Stimulated activated naive CD4-positive, alpha-beta T cell (primary cell): ENCODE data around the gene DOCK9.
"Not testable (repeated sequence)": the region's sequence is repeated elsewhere in the genome, so short reads cannot be mapped to it uniquely, and the experiment has no call there.

Source experiments
- DNase-seq, 6 experiments: peaks; one replicate each; lab custom pipeline; 2025; lab: John Stamatoyannopoulos, UW

The DOCK9 gene

DNA sequence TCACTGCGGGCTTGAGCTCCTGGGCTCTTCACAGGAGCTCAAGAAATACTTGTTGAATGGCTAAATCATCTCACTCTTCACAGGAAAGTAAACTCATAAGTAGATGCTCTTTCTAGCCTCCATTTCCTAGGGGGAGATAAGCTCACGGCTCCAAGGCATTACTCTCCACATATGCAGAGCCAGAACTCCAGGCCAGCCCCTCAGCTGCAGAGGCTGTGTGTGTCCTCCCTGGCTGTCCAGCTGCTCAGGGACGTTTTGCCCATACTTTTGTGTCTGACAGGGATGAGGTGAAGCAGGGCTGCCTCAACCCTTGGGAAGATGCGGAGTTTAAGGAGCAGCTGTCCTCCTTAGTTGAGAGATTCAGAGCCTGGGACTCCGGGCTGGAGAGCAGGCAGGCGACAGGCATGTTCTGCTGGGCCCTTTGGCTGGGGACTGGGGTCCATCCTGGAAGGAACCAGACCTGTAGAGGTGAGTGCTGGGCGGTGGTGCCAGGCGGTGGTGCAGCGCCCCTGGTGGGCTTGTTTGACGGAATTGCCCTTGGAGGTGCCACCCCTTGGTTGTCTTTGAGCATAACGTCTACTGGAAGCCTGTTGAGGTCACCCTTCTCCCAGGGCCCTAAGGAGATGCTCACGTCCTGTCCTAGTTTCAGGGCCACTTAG, 204.9 kb downstream of the DOCK9 start:
- DNase-seq: no peak

DNA sequence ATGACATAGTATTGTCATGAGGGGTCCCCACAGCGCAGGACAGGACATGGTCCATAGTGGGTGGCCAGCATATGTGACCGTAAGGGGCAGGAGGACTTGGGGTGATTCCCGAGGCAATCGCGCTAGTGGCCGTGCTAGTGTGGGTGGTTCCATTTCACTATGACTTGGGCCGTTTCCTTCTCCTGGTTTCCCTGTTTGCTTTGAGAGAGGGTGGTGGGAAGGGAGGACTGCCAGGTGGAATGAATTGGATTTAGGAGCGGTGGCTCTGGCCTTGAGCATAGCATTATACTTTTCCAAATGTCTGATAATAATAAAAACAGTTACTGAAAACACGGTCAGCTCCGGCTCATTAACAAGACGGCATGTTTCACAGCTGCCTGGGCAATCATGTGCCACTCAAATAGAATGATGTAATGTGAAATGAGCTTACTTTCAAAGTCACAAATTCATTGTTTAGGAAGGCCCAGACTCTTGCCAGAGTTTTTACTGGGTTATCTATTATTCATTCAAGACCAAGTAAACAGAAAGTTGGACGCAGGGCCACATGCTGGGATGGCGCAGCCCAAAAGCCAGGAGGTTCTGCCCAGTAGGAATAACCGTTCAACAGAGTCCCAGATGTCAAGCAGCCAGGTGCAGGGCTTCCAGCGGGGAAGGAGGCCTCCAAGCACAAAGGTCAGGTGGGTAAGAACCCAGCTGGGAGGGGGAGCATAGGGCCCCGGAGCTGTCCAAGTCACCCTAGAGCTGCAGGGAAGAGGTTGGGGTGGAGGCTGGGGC, 205.8 kb downstream of the DOCK9 start:
- DNase-seq: no peak

DNA sequence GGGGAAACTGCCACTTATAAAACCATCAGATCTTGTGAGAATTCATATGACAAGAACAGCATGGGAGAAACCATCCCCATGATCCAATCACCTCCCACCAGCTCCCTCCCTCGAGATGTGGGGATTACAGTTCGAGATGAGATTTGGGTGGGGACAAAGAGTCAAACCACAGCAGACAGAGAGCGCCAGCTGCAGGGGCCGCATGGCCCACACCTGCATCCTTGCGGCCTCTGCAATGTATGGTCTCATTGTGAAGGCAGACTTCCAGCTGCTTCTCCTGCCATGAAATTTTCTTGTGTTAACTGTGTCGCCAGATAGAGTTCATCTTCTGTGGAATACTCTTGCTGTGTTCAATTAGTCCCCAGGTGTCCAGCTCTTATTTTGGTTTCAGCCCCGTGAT, 208.1 kb downstream of the DOCK9 start:
- DNase-seq: no peak

DNA sequence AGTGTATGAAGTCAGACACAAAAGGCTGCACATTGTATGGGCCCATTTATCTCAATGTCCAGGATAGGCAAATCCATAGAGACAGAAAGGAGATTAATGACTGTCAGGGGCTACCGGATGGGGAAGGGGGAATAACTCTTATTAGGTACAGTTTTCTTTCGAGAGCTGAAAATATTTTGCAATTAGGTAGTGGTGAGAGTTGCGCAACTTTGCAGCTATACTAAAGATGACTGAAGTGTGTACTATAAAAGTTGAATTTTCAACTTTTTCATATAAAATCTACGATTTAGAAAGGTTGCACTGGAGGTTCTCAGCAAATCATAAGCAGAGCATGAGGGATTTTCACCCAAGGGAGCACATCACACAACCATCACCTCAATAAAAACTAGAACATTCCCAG, 209.3 kb downstream of the DOCK9 start:
- no peak for DNase-seq

DNA sequence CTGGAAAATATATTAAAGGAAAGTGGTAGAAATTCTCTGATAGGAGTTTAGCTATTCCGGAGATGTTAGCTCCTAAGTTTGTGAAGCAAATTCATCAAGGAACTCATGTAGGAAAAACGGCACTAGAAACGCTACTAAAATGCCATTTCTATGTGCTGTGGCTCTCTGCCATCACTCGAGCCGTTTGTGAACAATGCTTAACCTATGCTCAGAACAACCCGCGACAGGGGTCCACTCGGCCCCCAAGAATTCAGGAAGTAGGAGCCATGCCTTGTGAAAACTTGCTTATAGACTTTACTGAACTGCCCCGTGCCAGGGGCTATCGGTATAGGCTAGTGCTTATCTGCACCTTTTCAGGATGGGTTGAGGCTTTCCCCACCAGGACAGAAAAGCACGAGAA, 211.2 kb downstream of the DOCK9 start:
- no peak for DNase-seq

DNA sequence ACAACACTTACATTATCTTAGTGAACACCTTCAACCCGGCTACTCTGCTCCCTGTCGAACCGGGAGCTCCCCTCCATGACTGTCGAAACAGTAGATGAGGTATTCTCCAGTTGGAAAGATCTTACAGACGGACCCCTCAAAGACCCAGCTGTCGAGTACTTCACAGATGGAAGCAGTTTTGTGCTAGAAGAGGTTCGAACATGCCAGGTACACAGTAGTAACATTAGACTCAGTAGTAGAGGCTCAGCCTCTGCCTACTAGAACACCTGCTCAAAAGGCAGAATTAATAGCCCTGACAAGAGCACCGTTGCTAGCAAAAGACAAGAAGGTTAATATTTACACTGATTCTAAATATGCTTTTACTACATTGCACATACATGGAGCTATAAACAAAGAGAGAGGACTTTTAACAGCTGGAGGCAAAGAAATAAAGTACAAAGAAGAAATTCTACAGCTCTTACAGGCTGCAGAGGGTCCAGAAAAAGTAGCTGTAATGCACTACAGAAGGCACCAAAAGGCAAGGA, 211.8 kb downstream of the DOCK9 start:
- no peak for DNase-seq

DNA sequence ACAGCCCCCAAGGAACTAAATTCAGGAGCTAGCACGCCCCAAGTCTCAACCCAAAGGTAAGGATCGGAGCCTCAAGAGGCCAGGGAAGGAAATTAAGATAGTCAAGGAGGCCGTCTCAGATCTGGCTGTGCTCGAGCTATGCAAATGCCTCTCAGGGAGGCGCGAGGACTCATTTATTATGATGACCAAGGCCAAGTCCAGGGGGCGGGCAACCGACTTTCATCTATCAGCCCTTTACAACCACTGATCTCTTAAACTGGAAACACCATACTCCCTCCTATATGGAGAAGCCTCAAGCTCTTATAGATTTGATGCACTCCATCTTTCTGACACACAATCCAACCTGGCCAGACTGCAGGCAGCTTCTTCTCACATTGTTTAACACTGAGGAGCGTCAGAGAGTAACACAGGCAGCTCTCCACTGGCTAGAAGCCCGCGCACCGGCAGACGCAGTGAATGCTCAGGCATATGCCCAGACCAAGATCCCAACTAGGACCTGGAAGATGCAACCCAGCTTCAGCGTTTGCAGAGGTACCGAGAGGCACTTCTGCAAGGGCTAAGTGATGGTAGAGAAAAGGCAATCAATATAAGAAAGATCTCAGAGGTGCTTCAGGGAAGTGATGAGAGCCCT, 215.8 kb downstream of the DOCK9 start:
- DNase-seq: no peak

DNA sequence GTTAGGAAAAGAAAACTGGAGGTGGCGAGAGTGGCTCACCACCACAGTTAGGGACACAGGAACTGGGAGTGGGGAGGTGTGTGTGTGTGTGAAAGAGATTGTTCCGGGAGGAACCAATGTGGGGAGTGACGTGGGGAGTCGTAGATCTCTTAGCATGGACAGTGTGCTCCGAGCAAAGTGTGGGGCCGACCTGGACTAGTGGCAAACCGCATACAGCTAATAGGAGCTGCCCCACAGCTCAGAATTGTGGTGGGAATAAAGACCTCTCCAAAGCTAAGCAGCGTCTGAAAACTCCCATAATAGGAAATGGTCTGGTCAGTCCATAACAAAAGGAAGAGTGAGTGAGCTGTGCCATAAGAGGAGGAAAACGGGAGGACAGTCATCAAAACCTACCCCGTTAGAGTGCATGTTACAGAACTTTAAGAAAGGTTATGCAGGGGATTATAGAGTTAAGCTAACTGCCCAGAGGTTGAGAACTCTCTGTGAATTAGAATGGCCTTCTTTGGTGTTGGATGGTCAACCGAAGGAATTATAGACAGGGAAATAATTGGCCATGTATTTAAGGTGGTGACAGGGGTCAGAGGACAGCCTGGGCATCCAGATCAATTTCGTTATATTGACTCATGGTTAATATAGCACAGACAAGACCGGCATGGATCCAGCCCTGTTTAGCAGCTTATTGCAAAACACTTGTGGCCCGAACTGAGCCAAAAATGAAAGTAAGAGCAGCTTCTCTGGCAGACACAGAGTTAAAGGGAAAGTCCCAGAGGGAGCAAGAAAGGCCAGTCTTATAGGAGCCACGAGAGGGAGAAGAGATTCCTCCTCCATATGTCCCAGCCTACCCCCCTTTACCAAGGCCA, 216.5 kb downstream of the DOCK9 start:
- DNase-seq: no peak

DNA sequence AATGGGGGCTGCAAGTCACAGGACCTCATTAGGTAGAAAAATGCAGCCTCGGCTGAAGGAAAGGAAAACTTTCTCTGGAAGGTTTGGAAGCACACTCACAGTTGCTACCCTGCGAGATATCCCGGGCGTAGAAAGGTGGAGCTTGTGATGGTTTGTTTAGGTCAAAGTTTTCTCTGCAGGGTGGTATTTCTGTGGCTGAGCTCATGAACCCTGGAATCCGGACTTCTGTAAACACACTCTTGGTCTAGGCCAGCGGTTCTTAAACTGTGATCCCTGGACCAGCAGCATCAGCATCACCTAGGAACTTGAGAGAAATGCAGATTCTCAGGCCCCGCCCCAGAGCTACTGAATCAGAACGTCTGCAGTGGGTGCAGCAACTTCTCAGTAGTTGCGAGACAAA, 222.1 kb downstream of the DOCK9 start:
- DNase-seq: no peak

DNA sequence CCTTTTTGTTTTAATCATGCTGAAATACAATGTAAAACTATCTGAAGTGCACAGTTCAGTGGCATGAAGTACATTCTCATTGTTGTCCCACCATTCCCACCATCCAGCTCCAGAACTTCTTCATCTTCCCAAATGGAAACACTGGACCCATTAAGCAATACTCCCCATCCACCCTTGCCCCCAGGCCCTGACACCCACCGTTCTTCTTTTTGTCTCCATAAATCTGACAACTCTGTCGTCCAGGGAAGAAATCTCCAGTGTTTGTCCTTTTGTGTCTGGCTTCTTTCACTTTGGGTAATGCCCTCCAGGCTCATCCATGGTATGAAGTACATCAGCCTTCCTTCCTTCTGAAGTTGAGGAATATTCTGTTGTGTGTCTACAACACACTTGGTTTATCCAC, 222.7 kb downstream of the DOCK9 start:
- DNase-seq: no peak

DNA sequence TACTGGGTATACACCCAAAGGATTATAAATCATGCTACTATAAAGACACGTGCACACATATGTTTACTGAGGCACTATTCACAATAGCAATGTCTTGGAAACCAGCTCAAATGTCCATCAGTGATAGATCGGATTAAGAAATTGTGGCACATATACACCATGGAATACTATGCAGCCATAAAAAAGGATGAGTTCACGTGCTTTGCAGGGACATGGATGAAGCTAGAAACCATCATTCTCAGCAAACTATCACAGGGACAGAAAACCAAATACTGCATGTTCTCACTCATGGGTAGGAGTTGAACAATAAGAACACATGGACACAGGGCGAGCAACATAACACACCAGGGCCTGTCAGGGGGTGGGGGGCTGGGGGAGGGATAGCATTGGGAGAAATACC, 223.4 kb downstream of the DOCK9 start:
- not testable (repeated sequence) for DNase-seq

DNA sequence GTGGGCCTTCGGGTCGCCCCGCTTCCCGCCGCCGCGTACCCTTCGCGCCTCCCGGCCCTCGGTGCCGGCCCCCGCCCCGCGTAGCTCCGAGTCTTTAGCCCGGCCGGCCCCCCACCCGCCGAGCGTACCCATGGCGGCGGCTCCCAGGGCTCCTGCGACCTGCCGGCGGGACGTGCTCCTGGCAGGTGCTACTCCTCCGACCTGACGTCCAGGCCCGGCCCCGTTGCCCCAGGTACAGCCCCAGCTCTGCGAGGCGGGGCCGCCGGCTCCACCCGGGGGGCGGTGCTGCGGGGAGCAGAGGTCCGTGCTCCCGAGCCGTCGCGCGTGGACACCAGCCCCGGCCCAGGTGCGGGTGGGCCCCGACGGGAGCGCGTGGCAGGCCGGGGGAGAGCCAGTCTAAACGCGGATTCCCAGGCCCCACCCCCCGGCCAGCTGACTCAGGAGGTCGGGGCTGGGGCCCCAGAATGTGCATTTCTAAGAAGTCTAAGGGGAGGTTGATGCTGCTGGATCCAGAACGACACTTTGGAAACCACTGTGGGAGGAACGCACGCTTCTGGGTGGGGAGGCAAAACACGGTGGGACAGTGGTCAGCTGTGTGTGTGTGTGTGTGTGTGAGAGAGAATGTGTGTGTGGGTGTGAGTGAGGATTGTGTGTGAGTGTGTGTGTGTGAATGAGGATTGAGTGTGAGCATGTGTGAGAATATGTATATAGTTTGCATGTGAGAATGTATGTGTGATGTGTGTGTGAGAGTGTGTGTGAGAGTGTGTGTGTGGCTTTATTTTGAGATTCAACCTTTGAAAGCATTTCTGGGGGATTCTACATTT, 225.2 kb downstream of the DOCK9 start, which contains the start of gene SLC15A1:
Gene SLC15A1 (minus strand): TSS at position 206 of the 824 bp plus-strand sequence. CDS start 74 bp downstream, at position 132.
- no peak for DNase-seq

DNA sequence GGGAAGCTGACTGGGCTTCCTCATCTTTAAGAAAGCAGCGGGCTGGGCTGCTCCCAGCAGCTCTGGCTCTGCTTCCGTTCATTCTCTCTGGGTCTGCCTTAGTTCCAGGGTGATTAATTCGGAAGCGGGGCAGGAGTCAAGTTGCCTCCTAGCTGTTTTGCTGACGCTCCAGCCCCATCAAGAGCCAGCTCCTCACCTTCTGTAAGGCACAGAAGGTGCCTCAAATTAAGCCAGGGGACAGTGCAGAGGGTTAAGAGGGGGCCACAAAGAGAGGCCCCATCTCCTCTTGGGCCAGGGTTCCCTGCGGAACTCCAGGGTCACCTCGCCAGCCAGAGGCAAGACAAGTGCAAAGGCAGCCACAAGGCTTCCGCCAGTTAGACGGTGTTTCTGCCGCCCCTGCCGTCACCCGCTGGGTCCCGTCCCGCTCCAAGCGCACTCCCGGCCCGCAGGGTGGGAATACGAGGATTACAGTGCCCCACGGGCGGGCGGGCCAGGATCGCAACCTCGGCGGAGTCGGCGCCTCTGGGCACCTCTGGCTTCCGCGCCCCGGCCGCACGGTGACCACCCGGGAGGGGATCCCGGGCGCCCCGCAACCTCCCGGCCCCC, 225.9 kb downstream of the DOCK9 start:
- no peak for DNase-seq

DNA sequence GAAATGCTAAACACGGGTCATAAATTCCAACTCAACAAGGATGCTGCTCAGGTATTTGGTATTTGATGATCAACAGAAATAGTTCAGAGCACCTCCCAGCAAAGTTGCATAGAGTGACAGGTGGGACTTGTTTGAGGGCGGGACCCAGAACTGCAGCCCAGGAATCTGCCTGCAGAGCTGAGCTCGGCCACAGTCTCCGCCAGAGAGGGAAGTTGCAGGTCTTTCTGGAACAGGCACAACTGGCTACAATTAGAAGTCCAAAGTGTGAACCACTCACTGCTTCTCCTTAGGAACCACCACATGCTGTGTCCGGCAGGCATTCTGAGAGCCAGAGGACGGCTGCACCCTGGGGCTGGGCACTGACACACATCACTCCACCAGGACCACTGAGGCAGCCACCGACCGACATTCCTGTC, 226.5 kb downstream of the DOCK9 start:
- DNase-seq: no peak

DNA sequence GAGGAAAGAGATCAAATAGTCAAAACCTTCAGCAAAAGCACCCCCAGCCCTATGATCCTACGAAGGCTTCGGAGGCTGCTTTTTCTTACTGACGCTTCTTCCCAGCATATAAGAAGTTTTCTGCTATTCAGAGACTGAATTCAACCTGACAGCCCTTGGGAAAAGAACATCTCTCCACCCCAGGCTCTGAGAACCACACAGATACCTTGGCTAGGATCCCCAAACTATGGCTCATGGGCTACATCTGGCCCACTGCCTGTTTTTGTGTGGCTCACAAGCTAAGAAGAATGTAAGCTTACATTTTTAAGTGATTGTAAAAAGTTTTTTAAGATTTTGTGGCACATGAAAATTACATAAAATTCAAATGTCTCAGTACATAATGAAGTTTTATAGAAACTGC, 228.4 kb downstream of the DOCK9 start:
- no peak for DNase-seq

DNA sequence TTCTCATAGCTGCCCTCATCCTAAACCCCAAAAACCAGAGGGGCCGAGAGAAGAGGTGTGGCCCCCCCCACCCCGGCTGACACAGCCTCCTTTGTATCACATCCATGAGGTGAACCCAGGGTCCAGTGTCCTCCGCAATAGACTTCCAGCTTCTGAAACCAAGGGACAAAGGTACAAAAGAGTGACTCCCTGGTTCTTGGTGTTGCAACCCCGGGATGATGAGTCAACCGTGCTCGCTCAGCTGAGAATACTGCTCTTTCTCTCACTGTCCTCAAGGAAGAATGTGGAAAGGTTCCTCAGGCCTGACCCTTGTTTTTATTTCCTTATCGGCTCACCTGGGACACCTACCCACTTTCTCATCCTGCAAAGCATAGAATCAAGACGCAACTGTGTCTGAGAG, 230.9 kb downstream of the DOCK9 start:
- no peak for DNase-seq
